Esophagus muscularis mucosa (tissue), 4 donors: ENCODE data around the gene CALB2. TPM values are rescaled to one million over a fixed set of nuclear protein-coding genes. Genes with fewer than 3 reads are reported as not detected.

Source experiments
- DNase-seq: peaks from one replicate; pipeline ENCODE4 v3.0.0-alpha.2; 2017; ENCODE audit errors: extremely low spot score
- H3K27ac ChIP-seq, 4 donors: fragments of 200-600 bp; sonication (generic); replicated peaks in 1 of 4; 1 replicate in 3 of 4; 2 replicates in 1 of 4; pipeline ENCODE4 v1.5.1; 2016 to 2019; ENCODE audit warnings: mild to moderate bottlenecking in 1 of 4
- H3K27me3 ChIP-seq, 4 donors: fragments of 200-600 bp; sonication (generic); one replicate each; pipeline versions ENCODE4 v1.5.1 to v1.6.0; 2016 to 2019
- H3K36me3 ChIP-seq, 4 donors: fragments of 200-600 bp; sonication (generic); one replicate each; pipeline ENCODE4 v1.5.1; 2016 to 2019
- H3K4me1 ChIP-seq, 4 donors: fragments of 200-600 bp; sonication (generic); one replicate each; pipeline ENCODE4 v1.5.1; 2016 to 2019
- H3K4me3 ChIP-seq, 4 donors: fragments of 200-600 bp; sonication (generic); 1 replicate in 2 of 4; 2 replicates in 2 of 4; pipeline ENCODE4 v1.5.1; 2016 to 2019; ENCODE audit warnings: mild to moderate bottlenecking in 4 of 4, moderate library complexity in 1 of 4
- H3K9me3 ChIP-seq, 4 donors: fragments of 200-600 bp; sonication (generic); 1 replicate in 3 of 4; 2 replicates in 1 of 4; pipeline ENCODE4 v1.5.1; 2016 to 2019
- EP300 ChIP-seq: sonication (generic); formaldehyde crosslinking; IDR thresholded peaks from one replicate; pipeline ENCODE4 v1.6.1; 2017; ENCODE audit warnings: antibody characterized with exemption
- POLR2A ChIP-seq: fragments of 450-650 bp; IDR thresholded peaks from one replicate; pipeline ENCODE4 v1.6.1; 2017; ENCODE audit warnings: antibody characterized with exemption, moderate library complexity, mild to moderate bottlenecking, low read depth
- POLR2AphosphoS5 ChIP-seq, 2 donors: sonication (generic); formaldehyde crosslinking; IDR thresholded peaks; one replicate each; pipeline ENCODE4 v1.6.1; 2017; ENCODE audit warnings: antibody characterized with exemption in 2 of 2
- WGBS: methylation state at CpG from one replicate; pipeline ENCODE4 v1.1.5; 2018; 5-methylcytosine and 5-hydroxymethylcytosine counted together
- intact Hi-C: fragments of 100-400 bp; cut with DNase I; formaldehyde crosslinking; loops from one replicate; pipeline ENCODE4 v1.15.1; 2023
- total RNA-seq, 4 donors: library from RNA; depleted of rRNA; stranded (reverse); fragments of >200 nt; gene quantifications; one replicate each; pipeline versions ENCODE4 v1.1.0 to v1.2.1, GENCODE V29; 2016
- TF ChIP-seq, protein P1 (sequence below), 3 experiments: fragments of 200-600 bp in 2 of 3; fragments of 450-650 bp in 1 of 3; sonication (generic) in 2 of 3; IDR thresholded peaks; one replicate each; pipeline ENCODE4 v1.5.1; 2017 to 2019; ENCODE audit warnings: antibody characterized with exemption in 3 of 3, mild to moderate bottlenecking in 2 of 3, moderate library complexity in 1 of 3

The CALB2 gene
- total RNA-seq, 4 donors from 2014 or later, result 0.71 to 3.6 (median 2.4) TPM

DNA sequence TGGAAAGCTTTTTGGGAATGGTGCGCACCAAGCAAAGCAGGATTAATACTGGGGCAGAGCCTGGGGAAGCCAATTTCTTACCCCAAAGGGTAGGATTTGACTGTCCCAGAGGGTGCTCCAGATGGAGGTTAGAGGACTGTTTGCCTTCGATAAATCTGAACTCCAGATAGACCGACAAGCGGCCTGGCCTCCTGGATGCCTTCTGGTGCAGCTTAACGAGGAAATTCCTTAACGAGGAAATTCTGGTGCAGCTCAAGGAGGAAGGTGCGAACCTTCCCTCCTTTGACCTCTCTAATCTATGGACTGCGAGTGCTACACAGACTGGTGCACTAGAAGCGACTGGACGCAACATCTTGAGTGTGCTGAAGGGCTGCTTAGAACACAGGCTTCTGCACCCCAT is 6.5 kb downstream of the CALB2 start:
- no peaks in the 10 kb centered on the region for H3K9me3 ChIP-seq
- no peak overlapping the region for H3K27ac ChIP-seq
- H3K4me3 ChIP-seq, result no peak overlapping the region
- intact Hi-C loops, result no loop called here
- no peaks in the 10 kb centered on the region for H3K36me3 ChIP-seq
- no peaks in the 10 kb centered on the region for H3K4me1 ChIP-seq
- WGBS, result 77% methylated on average over 10 of the region's 10 CpGs
- peaks cover 0 to 57% (median 0%) of the 10 kb centered on the region in 4 donors for H3K27me3 ChIP-seq
- no peak for TF ChIP-seq POLR2AphosphoS5 (IDR thresholded peaks at IDR 0.05)
- TF ChIP-seq, protein P1, sequence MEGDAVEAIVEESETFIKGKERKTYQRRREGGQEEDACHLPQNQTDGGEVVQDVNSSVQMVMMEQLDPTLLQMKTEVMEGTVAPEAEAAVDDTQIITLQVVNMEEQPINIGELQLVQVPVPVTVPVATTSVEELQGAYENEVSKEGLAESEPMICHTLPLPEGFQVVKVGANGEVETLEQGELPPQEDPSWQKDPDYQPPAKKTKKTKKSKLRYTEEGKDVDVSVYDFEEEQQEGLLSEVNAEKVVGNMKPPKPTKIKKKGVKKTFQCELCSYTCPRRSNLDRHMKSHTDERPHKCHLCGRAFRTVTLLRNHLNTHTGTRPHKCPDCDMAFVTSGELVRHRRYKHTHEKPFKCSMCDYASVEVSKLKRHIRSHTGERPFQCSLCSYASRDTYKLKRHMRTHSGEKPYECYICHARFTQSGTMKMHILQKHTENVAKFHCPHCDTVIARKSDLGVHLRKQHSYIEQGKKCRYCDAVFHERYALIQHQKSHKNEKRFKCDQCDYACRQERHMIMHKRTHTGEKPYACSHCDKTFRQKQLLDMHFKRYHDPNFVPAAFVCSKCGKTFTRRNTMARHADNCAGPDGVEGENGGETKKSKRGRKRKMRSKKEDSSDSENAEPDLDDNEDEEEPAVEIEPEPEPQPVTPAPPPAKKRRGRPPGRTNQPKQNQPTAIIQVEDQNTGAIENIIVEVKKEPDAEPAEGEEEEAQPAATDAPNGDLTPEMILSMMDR (IDR thresholded peaks at IDR 0.05), result no peak
- TF ChIP-seq EP300, result no peak
- no peak for TF ChIP-seq POLR2A
- no peak for DNase-seq

DNA sequence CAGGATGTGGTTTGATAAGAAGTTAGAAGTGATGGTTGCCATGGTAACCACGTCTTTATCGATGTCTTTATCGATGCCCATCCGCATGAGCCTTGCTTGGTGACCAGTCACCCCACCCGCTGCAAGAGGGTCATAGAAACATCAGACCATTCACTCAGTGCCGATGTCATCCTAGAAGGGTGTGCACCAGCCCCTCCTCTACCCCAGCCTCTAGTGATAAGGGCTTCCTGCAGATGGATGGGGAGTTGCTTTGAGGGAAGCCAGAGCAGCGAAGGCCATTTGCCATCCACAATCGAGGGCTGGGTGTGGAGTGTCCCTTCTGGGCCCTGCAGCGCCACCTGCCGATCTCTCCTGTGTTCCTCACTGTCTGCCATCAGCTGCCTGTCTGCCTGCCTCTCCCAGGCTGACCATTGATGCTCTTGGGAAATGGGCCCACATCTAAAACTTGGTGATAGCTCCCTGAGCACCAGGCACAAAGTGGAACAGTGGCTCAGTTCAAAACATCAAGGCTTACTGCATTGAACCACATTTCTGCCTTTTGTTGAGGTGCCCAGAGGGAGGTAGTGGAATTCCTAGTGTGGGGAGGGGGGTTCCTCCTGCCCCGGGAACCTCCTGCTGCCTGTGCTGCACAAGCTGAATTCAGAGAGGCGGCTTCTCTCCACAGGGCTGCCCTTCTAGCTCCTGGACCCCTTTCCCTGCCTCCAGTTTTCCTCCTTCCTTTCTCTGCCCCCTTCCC is 8.9 kb downstream of the CALB2 start:
- WGBS, result 49% methylated on average over 11 of the region's 12 CpGs

DNA sequence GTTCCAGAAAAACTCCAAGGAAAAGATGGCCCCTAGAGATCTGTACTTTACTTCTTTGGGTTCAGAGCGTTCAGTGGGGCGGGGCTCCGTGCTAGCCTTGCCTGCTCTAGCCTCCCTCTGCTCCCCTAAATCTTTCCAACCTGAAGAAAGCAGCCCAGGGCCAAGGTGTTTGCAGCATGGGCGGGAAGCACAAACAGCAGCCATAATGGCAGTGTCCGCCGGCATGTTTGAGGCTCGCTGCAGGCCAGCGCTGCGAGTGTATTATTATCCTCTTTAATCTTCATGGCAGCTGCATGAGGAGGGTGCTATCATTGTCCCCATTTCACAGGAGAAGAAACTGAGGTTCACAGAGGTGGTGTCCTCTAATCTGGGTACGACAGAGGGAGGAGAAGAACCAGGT is 10.4 kb downstream of the CALB2 start:
- H3K4me1 ChIP-seq, result no peaks in the 10 kb centered on the region
- H3K4me3 ChIP-seq, result no peak overlapping the region
- peaks cover 0 to 54% (median 0%) of the 10 kb centered on the region in 4 donors for H3K27me3 ChIP-seq
- H3K27ac ChIP-seq, result no peak overlapping the region
- no peak for DNase-seq
- WGBS, result 89% methylated on average over 10 of the region's 10 CpGs
- intact Hi-C loops, result no loop called here
- no peaks in the 10 kb centered on the region for H3K36me3 ChIP-seq
- H3K9me3 ChIP-seq, result no peaks in the 10 kb centered on the region
- TF ChIP-seq POLR2A (no peak), EP300 (no peak), POLR2AphosphoS5 (IDR thresholded peaks at IDR 0.05) (no peak)
- TF ChIP-seq, protein P1 (IDR thresholded peaks at IDR 0.05), result no peak

More for the DNA sequence above, 8.9 kb downstream of the CALB2 start:
- no peak overlapping the region for H3K4me3 ChIP-seq
- intact Hi-C loops, result no loop called here
- no peak overlapping the region for H3K27ac ChIP-seq
- H3K27me3 ChIP-seq, result peaks cover 0 to 50% (median 0%) of the 10 kb centered on the region in 4 donors
- TF ChIP-seq POLR2AphosphoS5 (IDR thresholded peaks at IDR 0.05), result no peak
- TF ChIP-seq, protein P1 (IDR thresholded peaks at IDR 0.05), result peak in 2 of 3 experiments; percentile 9 to 18
- H3K4me1 ChIP-seq, result no peaks in the 10 kb centered on the region
- DNase-seq, result no peak
- no peaks in the 10 kb centered on the region for H3K9me3 ChIP-seq
- no peaks in the 10 kb centered on the region for H3K36me3 ChIP-seq

DNA sequence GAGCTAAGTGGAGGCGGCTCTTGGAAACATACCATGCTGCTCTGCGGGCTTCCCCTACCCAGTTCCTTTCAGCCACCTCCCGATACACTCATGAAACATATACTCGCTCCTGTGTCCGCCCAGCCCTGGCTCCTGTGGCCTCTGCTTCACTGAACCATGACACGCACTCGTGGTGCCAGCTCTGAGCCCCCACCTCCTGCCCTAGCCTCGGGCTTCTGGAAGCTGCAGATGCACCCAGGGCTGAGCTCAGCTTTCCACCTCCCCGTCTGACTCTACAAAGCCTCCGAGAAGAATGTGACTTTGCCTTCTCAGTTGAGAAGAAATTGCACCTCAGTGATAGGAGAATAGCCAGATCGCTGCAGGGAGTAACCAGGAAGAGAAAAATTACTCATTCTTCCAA is 11.0 kb downstream of the CALB2 start:
- intact Hi-C loops, result no loop called here
- 78% methylated on average over 11 of the region's 11 CpGs for WGBS
- peaks cover 0 to 50% (median 0%) of the 10 kb centered on the region in 4 donors for H3K27me3 ChIP-seq
- H3K27ac ChIP-seq, result no peak overlapping the region
- no peaks in the 10 kb centered on the region for H3K9me3 ChIP-seq
- no peaks in the 10 kb centered on the region for H3K4me1 ChIP-seq
- no peaks in the 10 kb centered on the region for H3K36me3 ChIP-seq
- no peak for DNase-seq
- TF ChIP-seq POLR2AphosphoS5 (IDR thresholded peaks at IDR 0.05) (no peak), POLR2A (no peak), EP300 (no peak)
- TF ChIP-seq, protein P1 (IDR thresholded peaks at IDR 0.05), result no peak
- no peak overlapping the region for H3K4me3 ChIP-seq

DNA sequence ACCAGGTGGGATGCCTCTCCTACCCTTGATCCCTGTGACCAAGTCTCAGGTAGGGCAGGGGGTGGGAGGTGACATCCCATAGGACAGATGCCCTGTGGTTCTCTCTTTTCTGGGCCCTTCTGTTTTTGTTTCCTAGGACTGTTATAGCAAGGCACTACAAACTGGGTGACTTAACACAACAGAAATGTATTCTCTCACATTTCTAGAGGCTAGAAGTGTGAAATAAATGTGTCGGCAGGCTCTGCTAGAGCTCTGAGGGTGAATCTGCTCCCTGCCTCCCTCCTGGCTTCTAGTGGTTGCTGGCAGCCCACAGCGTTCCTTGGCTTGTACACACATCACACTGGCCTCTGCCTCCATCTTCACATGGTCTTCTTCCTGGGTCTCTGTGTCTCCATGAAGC is 12.7 kb downstream of the CALB2 start:
- intact Hi-C loops, result no loop called here
- no peak overlapping the region for H3K4me3 ChIP-seq
- H3K36me3 ChIP-seq, result no peaks in the 10 kb centered on the region
- TF ChIP-seq POLR2A, result no peak
- TF ChIP-seq, protein P1 (IDR thresholded peaks at IDR 0.05), result no peak
- no peak for TF ChIP-seq POLR2AphosphoS5 (IDR thresholded peaks at IDR 0.05)
- TF ChIP-seq EP300, result no peak
- 82% methylated on average over 2 of the region's 2 CpGs for WGBS
- H3K4me1 ChIP-seq, result no peaks in the 10 kb centered on the region
- DNase-seq, result no peak
- H3K9me3 ChIP-seq, result no peaks in the 10 kb centered on the region
- H3K27me3 ChIP-seq, result peaks cover 0 to 54% (median 0%) of the 10 kb centered on the region in 4 donors
- no peak overlapping the region for H3K27ac ChIP-seq
